OCI-LY1 (cell line): ENCODE results near the gene ABL2.

ENCODE experiments used
- H2AFZ ChIP-seq: fragments of 200-600 bp; sonication (generic), shearing (Covaris generic); 2 replicates; pipeline ENCODE4 v1.6.0; 2014; ENCODE audit warnings: antibody characterized with exemption, mild to moderate bottlenecking, low read length
- H3F3A ChIP-seq: fragments of 200-600 bp; sonication (generic), shearing (Covaris generic); 2 replicates; pipeline ENCODE4 v1.6.0; 2014; ENCODE audit warnings: mild to moderate bottlenecking, antibody characterized with exemption, low read length, moderate library complexity; ENCODE audit not compliant: insufficient read depth
- H3K27ac ChIP-seq: fragments of 200-600 bp; sonication (generic); 2 replicates; pipeline ENCODE4 v1.5.1; 2014; ENCODE audit warnings: low read length, mixed run types, mild to moderate bottlenecking, low read depth; ENCODE audit not compliant: poor library complexity, severe bottlenecking
- H3K27me3 ChIP-seq: fragments of 200-600 bp; sonication (generic); 2 replicates; pipeline ENCODE4 v1.6.0; 2014; ENCODE audit warnings: antibody characterized with exemption, mild to moderate bottlenecking, low read length, moderate library complexity; ENCODE audit not compliant: insufficient read depth
- H3K36me3 ChIP-seq: fragments of 200-600 bp; sonication (generic); 2 replicates; pipeline ENCODE4 v1.6.1; 2014; ENCODE audit warnings: mild to moderate bottlenecking, antibody characterized with exemption, low read length, moderate library complexity, mixed read lengths; ENCODE audit not compliant: insufficient read depth
- H3K4me1 ChIP-seq: fragments of 200-600 bp; sonication (generic); 2 replicates; pipeline ENCODE4 v1.5.1; 2014; ENCODE audit warnings: mild to moderate bottlenecking, low read length, moderate library complexity; ENCODE audit not compliant: insufficient read depth, severe bottlenecking
- H3K4me2 ChIP-seq: fragments of 200-600 bp; sonication (generic), shearing (Covaris generic); 2 replicates; pipeline ENCODE4 v1.6.1; 2014; ENCODE audit warnings: low read length
- H3K4me3 ChIP-seq: fragments of 200-600 bp; sonication (generic); 2 replicates; pipeline ENCODE4 v1.5.1; 2014; ENCODE audit warnings: low read length, low read depth, mild to moderate bottlenecking, mixed read lengths; ENCODE audit not compliant: poor library complexity, severe bottlenecking
- H3K79me2 ChIP-seq: fragments of 200-600 bp; shearing (Covaris generic); 2 replicates; pipeline ENCODE4 v1.6.1; 2016; ENCODE audit warnings: mixed run types, low read length, mixed read lengths; ENCODE audit not compliant: insufficient read depth
- H3K9ac ChIP-seq: fragments of 200-600 bp; sonication (generic), shearing (Covaris generic); 2 replicates; pipeline ENCODE4 v1.6.1; 2014; ENCODE audit warnings: mild to moderate bottlenecking, low read length, mixed read lengths
- H3K9me2 ChIP-seq: fragments of 200-600 bp; sonication (generic), shearing (Covaris generic); 2 replicates; pipeline ENCODE4 v1.6.1; 2014; ENCODE audit warnings: low read depth, mild to moderate bottlenecking, low read length, mixed read lengths
- H3K9me3 ChIP-seq: fragments of 200-600 bp; shearing (Covaris generic); 2 replicates; pipeline ENCODE4 v1.6.1; 2014; ENCODE audit warnings: low read length, mixed read lengths
- H4K20me1 ChIP-seq: fragments of 200-600 bp; sonication (generic), shearing (Covaris generic); 2 replicates; pipeline ENCODE4 v1.6.0; 2016; ENCODE audit warnings: mild to moderate bottlenecking, low read length; ENCODE audit not compliant: insufficient read depth
- CTCF ChIP-seq: fragments of 200-600 bp; sonication (generic), shearing (Covaris generic); IDR thresholded peaks from 2 replicates; pipeline ENCODE4 v1.5.1; 2017; ENCODE audit warnings: mild to moderate bottlenecking, antibody characterized with exemption, low read length, moderate library complexity, mixed read lengths
- EZH2 ChIP-seq: fragments of 200-600 bp; sonication (generic), shearing (Covaris generic); IDR thresholded peaks from 2 replicates; pipeline ENCODE4 v1.8.0; 2017; ENCODE audit warnings: borderline replicate concordance, mixed run types, mild to moderate bottlenecking, antibody characterized with exemption, low read length, moderate library complexity, mixed read lengths

Gene ABL2

GRCh38 chr1:179090923-179091322, 138.6 kb downstream of the ABL2 start:
- Histone ChIP-seq H3F3A (no peaks in the 10 kb centered on the region), H3K27ac (no peak overlapping the region), H3K9me3 (no peaks in the 10 kb centered on the region), H3K79me2 (no peaks in the 10 kb centered on the region), H3K9ac (no peak overlapping the region), H4K20me1 (no peaks in the 10 kb centered on the region), H3K36me3 (peaks cover 89% of the 10 kb centered on the region), H3K4me2 (no peak overlapping the region), H2AFZ (no peak overlapping the region), H3K27me3 (no peaks in the 10 kb centered on the region), H3K9me2 (no peaks in the 10 kb centered on the region), H3K4me1 (peaks cover 27% of the 10 kb centered on the region), H3K4me3 (no peak overlapping the region)
- no peak for TF ChIP-seq CTCF
- TF ChIP-seq EZH2: no peak

- Histone ChIP-seq H3K36me3 (peaks cover 89% of the 10 kb centered on the region), H3F3A (no peaks in the 10 kb centered on the region), H2AFZ (no peak overlapping the region), H3K4me2 (no peak overlapping the region), H3K27ac (no peak overlapping the region), H3K9me3 (no peaks in the 10 kb centered on the region), H3K9me2 (no peaks in the 10 kb centered on the region), H3K9ac (no peak overlapping the region), H3K27me3 (no peaks in the 10 kb centered on the region), H3K79me2 (no peaks in the 10 kb centered on the region), H3K4me1 (peaks cover 27% of the 10 kb centered on the region), H3K4me3 (no peak overlapping the region), H4K20me1 (no peaks in the 10 kb centered on the region)
- no peak for TF ChIP-seq CTCF
- no peak for TF ChIP-seq EZH2
These were observed 139.0 kb downstream of the ABL2 start for GRCh38 chr1:179090522-179090921.

- H3K79me2 ChIP-seq: no peaks in the 10 kb centered on the region
- no peaks in the 10 kb centered on the region for H3K9me3 ChIP-seq
- no peaks in the 10 kb centered on the region for H3K9me2 ChIP-seq
- H3K9ac ChIP-seq: no peak overlapping the region
- H3K27me3 ChIP-seq: no peaks in the 10 kb centered on the region
- no peak overlapping the region for H3K27ac ChIP-seq
- H3K4me2 ChIP-seq: no peak overlapping the region
- no peak overlapping the region for H3K4me3 ChIP-seq
- TF ChIP-seq CTCF (no peak), EZH2 (no peak)
- H3K36me3 ChIP-seq: peaks cover 87% of the 10 kb centered on the region
- no peaks in the 10 kb centered on the region for H3F3A ChIP-seq
- H4K20me1 ChIP-seq: no peaks in the 10 kb centered on the region
- H3K4me1 ChIP-seq: peaks cover 27% of the 10 kb centered on the region
- H2AFZ ChIP-seq: no peak overlapping the region
These were observed 139.5 kb downstream of the ABL2 start for GRCh38 chr1:179089827-179090482.
